Measurements from ENCODE around the gene ACAN.

Gene ACAN

GRCh38 chr15:88802250-88802990 is 816 bp upstream of the ACAN start:
- DNase-seq (ENCODE audit: low read depth): no peak

- DNase-seq (ENCODE audit: low read depth): no peak
Measured at GRCh38 chr15:88802991-88803240, 320 bp upstream of the ACAN start.

- no peak for DNase-seq (ENCODE audit: low read depth)
Measured at GRCh38 chr15:88803920-88804247, 648 bp downstream of the ACAN start.

DNA sequence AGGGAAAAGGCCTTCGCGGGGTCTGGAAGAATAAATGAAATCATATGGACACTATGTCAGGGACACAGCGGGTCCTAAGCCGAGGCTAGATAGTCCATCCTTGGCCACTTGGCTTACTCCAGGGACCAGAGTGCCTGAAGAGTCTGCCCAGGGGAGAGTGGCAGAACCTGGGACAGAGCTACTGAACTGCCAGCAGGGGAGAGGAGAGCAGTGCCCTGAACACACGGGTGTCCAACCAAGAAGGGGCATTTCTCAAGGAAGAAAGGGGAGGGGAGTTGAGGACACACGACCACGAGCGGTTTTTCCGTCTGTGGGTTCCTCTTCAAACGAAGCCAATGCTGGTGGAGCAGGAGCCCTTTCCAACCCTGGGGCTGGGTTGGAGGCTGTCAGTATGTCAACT is 1.0 kb downstream of the ACAN start:
- DNase-seq (ENCODE audit: low read depth): no peak

DNA sequence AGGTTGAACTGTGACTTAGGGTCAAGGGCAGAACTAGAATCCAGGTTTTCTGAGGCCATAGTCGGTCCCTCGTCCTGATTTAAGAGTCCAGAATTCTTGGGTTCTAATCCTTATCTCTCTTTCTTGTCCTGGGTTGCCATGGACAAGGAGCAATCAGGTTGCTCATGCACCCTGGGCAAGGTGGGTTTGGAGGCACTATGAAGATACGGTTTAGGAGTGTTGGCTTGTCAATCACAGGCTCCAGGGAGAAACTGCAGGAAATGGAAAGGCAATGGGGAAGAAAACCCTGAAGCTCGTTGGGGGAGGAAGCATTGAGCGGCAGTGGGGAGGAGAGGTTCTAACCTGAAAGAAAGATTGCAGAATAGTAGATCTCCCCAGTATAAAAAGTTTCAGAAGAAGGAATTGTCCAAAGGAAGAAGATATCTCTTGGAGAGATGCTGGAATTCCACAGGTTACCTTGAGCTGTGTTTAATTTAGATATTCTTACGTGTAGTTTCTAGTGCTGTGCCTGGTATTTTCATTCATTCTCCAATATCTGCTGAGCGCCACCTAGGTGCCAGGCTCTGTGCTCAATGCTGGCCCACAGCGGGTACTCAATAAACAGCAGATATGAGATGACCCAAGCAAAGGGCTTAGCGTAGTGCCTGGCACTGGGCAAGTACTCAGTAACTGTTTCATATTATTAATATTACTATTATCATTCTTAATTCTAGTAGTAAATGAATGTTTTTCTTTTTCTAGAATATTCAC is 2.0 kb downstream of the ACAN start:
- no peak for DNase-seq (ENCODE audit: low read depth)

GRCh38 chr15:88810446-88810845 is 7.2 kb downstream of the ACAN start:
- no peak for DNase-seq (ENCODE audit: low read depth)

- no peak for DNase-seq (ENCODE audit: low read depth)
Measured at GRCh38 chr15:88812133-88812532, 8.9 kb downstream of the ACAN start.

GRCh38 chr15:88813960-88814359 is 10.7 kb downstream of the ACAN start:
- DNase-seq (ENCODE audit: low read depth): no peak

DNA sequence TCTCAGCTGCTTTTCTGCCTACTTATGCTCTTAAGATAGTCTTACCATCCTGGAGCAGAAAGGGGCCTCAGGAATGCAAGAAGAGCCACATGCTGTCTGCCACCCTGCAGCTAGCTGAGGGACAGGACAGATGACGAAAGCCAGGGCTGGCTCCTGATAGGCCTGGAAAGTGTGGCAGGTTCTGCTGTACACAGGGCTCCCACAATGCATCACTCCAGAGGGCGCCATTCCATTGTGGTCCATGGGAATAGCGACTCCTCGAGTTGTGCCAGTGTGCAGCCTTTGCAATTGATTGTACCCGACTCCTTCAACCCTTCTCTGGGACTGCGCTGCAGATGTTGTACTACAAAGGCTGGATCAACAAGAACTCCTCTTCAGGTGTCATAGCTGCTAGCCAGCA is 11.2 kb downstream of the ACAN start:
- DNase-seq (ENCODE audit: low read depth): no peak

GRCh38 chr15:88818920-88819319 is 15.7 kb downstream of the ACAN start:
- DNase-seq (ENCODE audit: low read depth): no peak

DNA sequence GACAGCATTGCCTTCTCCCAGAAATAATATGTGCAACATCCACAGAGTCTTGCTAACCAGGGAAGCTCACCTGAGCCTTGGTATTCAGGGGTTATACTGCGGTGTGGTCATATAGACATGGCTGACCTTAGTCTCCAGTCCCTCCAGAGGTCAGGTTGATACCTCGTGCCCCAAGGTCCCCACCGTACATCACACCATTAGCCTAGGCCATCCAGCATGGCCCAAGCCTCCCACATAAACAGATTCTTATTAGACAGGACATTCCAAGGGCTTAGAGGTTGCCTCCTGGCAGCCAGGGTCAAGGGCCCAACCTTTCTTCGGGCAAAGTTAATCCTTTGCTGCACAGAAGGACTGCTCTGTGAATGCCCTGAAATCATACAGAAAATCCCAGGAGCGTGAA is 18.8 kb downstream of the ACAN start:
- no peak for DNase-seq (ENCODE audit: low read depth)

DNA sequence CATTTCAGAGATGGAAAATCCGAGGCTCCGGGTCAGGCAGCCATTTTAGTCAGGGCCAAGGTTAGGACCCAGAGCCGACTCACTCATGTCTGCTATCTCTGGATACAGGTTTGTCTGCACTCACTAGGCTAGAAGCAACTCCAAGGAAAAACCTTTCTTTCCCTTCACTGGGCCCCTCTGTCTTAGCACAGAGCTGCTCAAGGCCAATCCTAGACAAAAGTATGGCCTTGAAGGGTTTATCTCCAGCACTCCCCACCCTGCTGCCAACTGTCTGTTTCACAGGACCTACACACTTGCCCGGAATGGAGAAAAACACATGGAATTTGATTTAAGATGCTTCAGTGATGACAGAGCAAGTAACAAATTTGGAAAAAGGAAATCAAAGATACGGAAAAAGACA is 25.6 kb downstream of the ACAN start:
- DNase-seq (ENCODE audit: low read depth): no peak

DNA sequence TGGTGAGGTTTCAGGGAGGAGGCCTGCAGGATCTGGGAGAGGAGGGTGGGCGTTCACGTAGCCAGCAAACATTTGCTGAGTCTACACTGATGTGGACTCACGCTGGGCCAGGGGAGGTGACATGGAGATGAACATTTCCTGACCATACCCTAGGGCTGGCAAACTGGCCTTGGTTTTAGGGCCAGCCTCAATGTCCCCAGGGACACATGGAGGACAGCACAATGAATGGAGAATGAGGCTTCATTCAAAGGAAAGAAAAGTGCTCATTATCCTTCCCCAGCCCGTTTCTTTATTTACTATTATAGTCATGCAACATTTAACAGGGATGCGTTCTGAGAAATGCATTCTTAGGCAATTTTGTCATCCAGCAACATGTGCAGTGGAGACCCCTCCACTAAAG is 26.8 kb downstream of the ACAN start:
- DNase-seq (ENCODE audit: low read depth): no peak

DNA sequence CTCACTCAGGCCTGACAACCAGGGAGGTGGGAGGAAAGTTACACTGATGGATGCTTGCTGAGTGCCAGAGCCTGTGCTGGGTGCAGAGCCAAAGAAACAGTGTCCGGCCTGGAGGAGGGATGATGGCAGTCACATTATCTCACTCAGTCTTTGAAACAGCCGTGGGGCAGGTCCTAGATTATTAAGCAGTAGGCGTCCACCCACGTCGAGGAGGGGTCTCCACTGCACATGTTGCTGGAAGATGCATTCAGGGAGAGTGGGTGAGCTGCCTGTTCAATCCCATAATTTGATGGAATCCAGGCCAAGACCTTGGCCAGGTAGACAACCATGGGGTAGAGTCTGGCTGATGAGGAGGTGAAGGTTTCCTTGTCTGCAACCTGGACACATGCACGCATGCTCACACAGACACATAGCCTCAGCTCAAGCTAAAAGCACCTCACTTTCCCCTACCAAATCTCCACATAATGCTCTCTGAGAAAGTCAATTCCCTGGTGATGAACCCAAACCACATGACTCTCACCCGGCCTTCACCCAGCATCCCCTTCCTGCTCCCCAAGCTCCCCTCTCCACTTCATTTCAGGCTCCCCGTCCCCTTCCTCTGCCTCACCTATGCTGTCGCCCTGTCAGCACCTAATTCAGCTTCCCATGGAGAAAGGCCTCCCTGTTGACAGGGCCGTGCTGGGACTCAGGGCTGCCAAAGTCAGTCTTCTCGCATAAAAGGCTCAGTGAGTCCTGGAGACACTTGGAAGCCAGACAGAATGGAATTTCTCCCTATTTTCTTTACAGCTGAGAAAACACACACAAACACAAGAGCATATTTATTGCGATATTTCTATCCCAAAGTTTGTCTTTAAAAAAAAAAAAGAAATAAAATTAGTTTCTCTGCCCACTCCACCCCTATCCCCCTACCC is 29.8 kb downstream of the ACAN start:
- no peak for DNase-seq (ENCODE audit: low read depth)

DNA sequence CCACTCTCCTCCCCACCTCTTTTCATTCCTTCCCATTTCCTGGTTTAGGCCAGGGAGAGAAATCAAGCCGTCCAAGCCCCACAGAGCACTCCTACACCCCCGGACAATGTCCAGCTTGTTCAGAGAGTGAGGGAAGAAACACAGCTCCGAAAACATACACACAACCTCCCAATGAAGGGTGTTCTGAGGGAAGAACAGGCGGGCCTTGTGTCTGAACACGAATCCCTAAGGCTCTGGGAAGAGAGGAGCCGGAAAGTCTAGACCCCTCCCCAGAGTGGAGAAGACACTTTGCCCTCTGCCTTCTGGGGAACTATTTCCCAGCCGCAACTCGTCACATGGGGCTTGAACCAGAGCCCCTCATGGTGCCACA is 30.5 kb downstream of the ACAN start:
- no peak for DNase-seq (ENCODE audit: low read depth)

GRCh38 chr15:88834211-88834812 is 31.1 kb downstream of the ACAN start:
- no peak for DNase-seq (ENCODE audit: low read depth)

- DNase-seq (ENCODE audit: low read depth): no peak
Measured at GRCh38 chr15:88835119-88835518, 31.9 kb downstream of the ACAN start.

DNA sequence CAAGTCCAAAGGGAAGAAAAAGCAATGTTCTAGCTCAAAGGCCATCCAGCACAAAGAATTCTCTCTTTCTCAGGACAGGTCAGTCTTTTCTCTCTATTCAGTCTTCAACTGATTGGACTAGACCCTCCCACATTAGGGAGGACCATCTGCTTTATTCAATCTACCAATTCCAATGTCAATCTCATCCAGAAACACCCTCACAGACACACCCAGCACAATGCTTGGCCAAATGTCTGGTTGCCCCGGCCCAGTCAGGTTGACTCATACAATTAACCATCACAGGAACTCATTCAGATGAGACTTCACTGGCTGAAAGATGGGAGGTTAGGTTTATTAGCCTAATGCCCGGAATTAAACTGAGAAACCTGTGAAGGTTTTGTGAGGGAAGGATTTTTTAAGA is 32.4 kb downstream of the ACAN start:
- no peak for DNase-seq (ENCODE audit: low read depth)

- DNase-seq (ENCODE audit: low read depth): no peak
Measured at GRCh38 chr15:88838667-88839066, 35.4 kb downstream of the ACAN start.

DNA sequence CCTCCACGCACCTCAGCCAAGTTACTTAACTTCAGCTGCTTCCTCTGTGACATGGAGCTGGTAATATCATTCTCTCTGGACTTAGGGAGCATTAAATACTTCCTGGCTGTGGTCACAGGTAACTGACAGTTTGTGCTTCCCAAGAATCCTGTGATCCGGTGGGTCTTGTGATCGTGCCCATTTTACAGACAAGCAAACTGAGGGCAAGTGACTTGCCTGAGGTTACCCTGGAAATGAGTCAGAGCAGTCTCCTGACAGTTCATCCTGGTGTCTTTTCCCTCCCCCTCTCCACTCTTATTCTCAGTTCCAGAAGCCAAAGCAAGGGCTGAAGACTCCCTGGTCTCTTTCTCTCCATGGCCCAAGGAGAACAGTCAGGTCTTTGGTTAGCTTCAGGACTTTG is 35.9 kb downstream of the ACAN start:
- DNase-seq (ENCODE audit: low read depth): no peak

DNA sequence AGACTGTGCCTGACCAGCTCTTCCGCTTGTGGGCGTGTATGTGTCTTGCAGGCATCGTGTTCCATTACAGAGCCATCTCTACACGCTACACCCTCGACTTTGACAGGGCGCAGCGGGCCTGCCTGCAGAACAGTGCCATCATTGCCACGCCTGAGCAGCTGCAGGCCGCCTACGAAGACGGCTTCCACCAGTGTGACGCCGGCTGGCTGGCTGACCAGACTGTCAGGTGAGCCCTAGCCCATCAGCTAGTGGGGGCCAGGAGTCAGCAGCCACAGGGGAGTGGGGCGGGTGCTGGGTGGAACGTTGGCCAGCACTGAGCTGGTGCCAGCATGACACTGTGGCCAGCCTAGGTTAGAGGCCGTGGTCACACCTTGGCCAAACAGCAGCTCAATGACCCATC is 36.7 kb downstream of the ACAN start:
- DNase-seq (ENCODE audit: low read depth): no peak

GRCh38 chr15:88841236-88841635 is 38.0 kb downstream of the ACAN start:
- no peak for DNase-seq (ENCODE audit: low read depth)

DNA sequence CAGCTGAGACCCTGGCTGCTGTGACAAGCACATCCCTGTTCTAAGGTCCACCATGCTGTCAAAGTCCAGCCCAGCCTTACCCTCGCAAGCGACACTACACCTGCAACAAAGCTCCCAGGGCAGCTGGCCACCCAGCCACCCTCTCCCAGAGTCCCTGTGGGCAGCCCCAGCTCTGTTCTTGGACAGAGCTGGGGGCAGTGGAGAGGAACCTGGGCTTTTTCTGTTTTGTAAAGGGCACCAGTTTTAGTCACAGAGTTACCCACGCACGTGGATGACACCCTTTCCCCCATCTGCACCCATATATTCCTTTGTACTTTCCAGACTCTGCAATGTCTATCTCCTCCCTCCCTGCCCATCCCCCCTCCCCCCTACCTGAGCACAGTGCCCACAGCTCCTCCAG is 38.9 kb downstream of the ACAN start:
- no peak for DNase-seq (ENCODE audit: low read depth)
